NB4 (cell line): ENCODE measurements around the gene MPDU1.

Experiments
- POLR2A ChIP-seq: IDR thresholded peaks from 2 replicates; pipeline ENCODE4 v1.6.1; 2011; ENCODE audit warnings: mild to moderate bottlenecking; ENCODE audit not compliant: insufficient read length; ENCODE audit errors: extremely low read depth
- TF ChIP-seq, protein P1 (sequence below): IDR thresholded peaks from one replicate; pipeline ENCODE4 v1.5.1; 2012; ENCODE audit warnings: low read depth, low read length

DNA sequence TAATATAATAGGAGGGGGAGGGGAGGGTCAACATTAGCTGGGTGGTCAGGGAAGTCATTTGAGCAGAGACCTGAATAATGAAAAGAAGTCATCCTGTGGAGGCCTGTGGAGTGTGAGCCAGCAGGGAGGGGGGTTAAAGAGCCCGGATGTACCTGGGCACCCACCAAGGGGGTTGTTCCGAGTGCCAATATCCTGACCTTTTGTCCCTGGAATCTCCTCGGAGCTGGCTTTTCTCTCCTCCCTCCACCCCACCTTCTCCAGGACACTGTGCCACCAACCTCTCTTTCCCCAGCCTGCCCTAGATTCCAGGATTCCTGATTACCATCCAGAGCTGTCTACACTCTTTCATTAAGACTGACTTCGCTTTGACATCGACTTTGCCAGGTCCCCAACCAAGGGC lies 52.5 kb downstream of the MPDU1 start:
- TF ChIP-seq POLR2A, result no peak
- TF ChIP-seq, protein P1, sequence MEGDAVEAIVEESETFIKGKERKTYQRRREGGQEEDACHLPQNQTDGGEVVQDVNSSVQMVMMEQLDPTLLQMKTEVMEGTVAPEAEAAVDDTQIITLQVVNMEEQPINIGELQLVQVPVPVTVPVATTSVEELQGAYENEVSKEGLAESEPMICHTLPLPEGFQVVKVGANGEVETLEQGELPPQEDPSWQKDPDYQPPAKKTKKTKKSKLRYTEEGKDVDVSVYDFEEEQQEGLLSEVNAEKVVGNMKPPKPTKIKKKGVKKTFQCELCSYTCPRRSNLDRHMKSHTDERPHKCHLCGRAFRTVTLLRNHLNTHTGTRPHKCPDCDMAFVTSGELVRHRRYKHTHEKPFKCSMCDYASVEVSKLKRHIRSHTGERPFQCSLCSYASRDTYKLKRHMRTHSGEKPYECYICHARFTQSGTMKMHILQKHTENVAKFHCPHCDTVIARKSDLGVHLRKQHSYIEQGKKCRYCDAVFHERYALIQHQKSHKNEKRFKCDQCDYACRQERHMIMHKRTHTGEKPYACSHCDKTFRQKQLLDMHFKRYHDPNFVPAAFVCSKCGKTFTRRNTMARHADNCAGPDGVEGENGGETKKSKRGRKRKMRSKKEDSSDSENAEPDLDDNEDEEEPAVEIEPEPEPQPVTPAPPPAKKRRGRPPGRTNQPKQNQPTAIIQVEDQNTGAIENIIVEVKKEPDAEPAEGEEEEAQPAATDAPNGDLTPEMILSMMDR, result no peak
